Measurements from ENCODE around the gene ESRRA.

Gene ESRRA

GRCh38 chr11:64305075-64305690 lies at the start of gene ESRRA:
Gene ESRRA, plus strand, starts transcription at chr11:64305524. Its CDS starts 1,656 bp downstream, at chr11:64307180.
- DNase-seq, result peak; percentile 100

GRCh38 chr11:64256300-64256699 lies 49.0 kb upstream of the ESRRA start:
- DNase-seq, result no peak

GRCh38 chr11:64258356-64258755 lies 47.0 kb upstream of the ESRRA start:
- no peak for DNase-seq

GRCh38 chr11:64258946-64259532 lies 46.3 kb upstream of the ESRRA start:
- DNase-seq, result no peak

- DNase-seq, result no peak
Observed at GRCh38 chr11:64259533-64260067, 45.7 kb upstream of the ESRRA start.

GRCh38 chr11:64260147-64260708 lies 45.1 kb upstream of the ESRRA start:
- no peak for DNase-seq

GRCh38 chr11:64261556-64262080 lies 43.7 kb upstream of the ESRRA start:
- DNase-seq, result no peak

- no peak for DNase-seq
Observed at GRCh38 chr11:64262271-64263002, 42.9 kb upstream of the ESRRA start.

GRCh38 chr11:64263021-64263946 lies 42.0 kb upstream of the ESRRA start:
- DNase-seq, result no peak

- no peak for DNase-seq
Observed at GRCh38 chr11:64263947-64264317, 41.4 kb upstream of the ESRRA start.

GRCh38 chr11:64264371-64264852 lies 40.9 kb upstream of the ESRRA start:
- DNase-seq, result no peak

- no peak for DNase-seq
Observed at GRCh38 chr11:64265176-64266160, 39.9 kb upstream of the ESRRA start.

- no peak for DNase-seq
Observed at GRCh38 chr11:64266339-64266738, 39.0 kb upstream of the ESRRA start.

GRCh38 chr11:64267207-64267945 lies 37.9 kb upstream of the ESRRA start:
- DNase-seq, result no peak

- DNase-seq, result peak; percentile 76
Observed at GRCh38 chr11:64268025-64268892, 37.1 kb upstream of the ESRRA start.

GRCh38 chr11:64268893-64269539 lies 36.3 kb upstream of the ESRRA start:
- DNase-seq, result peak; percentile 76

GRCh38 chr11:64269540-64270220 lies 35.6 kb upstream of the ESRRA start:
- DNase-seq, result peak; percentile 100

All from hematopoietic multipotent progenitor cell treated with erythropoietin and hydrocortisone succinate and interleukin-3 and kit ligand, for 4 days (in vitro differentiated cells).